H9 (cell line): ENCODE results near the gene GLT6D1. TPM values are rescaled to one million over a fixed set of nuclear protein-coding genes. Genes with fewer than 3 reads are reported as not detected.

Source experiments
- DNase-seq: peaks from one replicate; pipeline ENCODE4 v3.0.0-alpha.2; 2017
- H2AFZ ChIP-seq: one replicate; pipeline ENCODE4 v1.6.1; 2013; ENCODE audit warnings: mild to moderate bottlenecking, low read length, control low read depth, moderate library complexity
- H2AK5ac ChIP-seq: 2 replicates; pipeline ENCODE4 v1.6.1; 2013; ENCODE audit warnings: low read length, control low read depth, mixed read lengths; ENCODE audit not compliant: insufficient read length
- H2BK120ac ChIP-seq: one replicate; pipeline ENCODE4 v1.6.1; 2013; ENCODE audit warnings: low read depth, mild to moderate bottlenecking, low read length, control low read depth, inconsistent platforms; ENCODE audit not compliant: poor library complexity, severe bottlenecking
- H2BK12ac ChIP-seq: 2 replicates; pipeline ENCODE4 v1.6.1; 2013; ENCODE audit warnings: low read length, control low read depth, mixed read lengths, low read depth; ENCODE audit not compliant: insufficient read length
- H2BK15ac ChIP-seq: 2 replicates; pipeline ENCODE4 v1.6.1; 2013; ENCODE audit warnings: low read depth, low read length, control low read depth
- H2BK20ac ChIP-seq: one replicate; pipeline ENCODE4 v1.6.1; 2013; ENCODE audit warnings: low read depth, mild to moderate bottlenecking, low read length, control low read depth, inconsistent platforms; ENCODE audit not compliant: poor library complexity, severe bottlenecking
- H2BK5ac ChIP-seq: 2 replicates; pipeline ENCODE4 v1.6.1; 2013; ENCODE audit warnings: low read length, control low read depth, mixed read lengths; ENCODE audit not compliant: insufficient read length
- H3K14ac ChIP-seq: 2 replicates; pipeline ENCODE4 v1.6.1; 2013; ENCODE audit warnings: low read length, control low read depth; ENCODE audit not compliant: insufficient read depth
- H3K18ac ChIP-seq: 2 replicates; pipeline ENCODE4 v1.6.1; 2013; ENCODE audit warnings: low read depth, mild to moderate bottlenecking, mixed read lengths, low read length, control low read depth; ENCODE audit not compliant: insufficient read length
- H3K23ac ChIP-seq: 2 replicates; pipeline ENCODE4 v1.6.1; 2013; ENCODE audit warnings: low read length, control low read depth, mixed read lengths, low read depth; ENCODE audit not compliant: insufficient read length
- H3K23me2 ChIP-seq: 2 replicates; pipeline ENCODE4 v1.6.1; 2013; ENCODE audit warnings: low read depth, mild to moderate bottlenecking, mixed read lengths, low read length, control low read depth; ENCODE audit not compliant: insufficient read length, poor library complexity, severe bottlenecking
- H3K27ac ChIP-seq: 2 replicates; pipeline ENCODE4 v1.5.1; 2013; ENCODE audit warnings: low read length, control low read depth, mixed read lengths, low read depth; ENCODE audit not compliant: insufficient read length
- H3K27me3 ChIP-seq: 2 replicates; pipeline ENCODE4 v1.6.1; 2013; ENCODE audit warnings: low read length, control low read depth, inconsistent platforms; ENCODE audit not compliant: insufficient read depth
- H3K4ac ChIP-seq: 2 replicates; pipeline ENCODE4 v1.6.1; 2013; ENCODE audit warnings: low read depth, mild to moderate bottlenecking, control low read depth, inconsistent platforms, low read length, moderate library complexity
- H3K4me1 ChIP-seq: 2 replicates; pipeline ENCODE4 v1.6.1; 2013; ENCODE audit warnings: low read length, control low read depth, inconsistent platforms; ENCODE audit not compliant: insufficient read depth
- H3K4me2 ChIP-seq: 2 replicates; pipeline ENCODE4 v1.6.1; 2013; ENCODE audit warnings: low read length, control low read depth, mixed read lengths; ENCODE audit not compliant: insufficient read length, insufficient read depth
- H3K56ac ChIP-seq: 2 replicates; pipeline ENCODE4 v1.6.1; 2013; ENCODE audit warnings: low read depth, mild to moderate bottlenecking, mixed read lengths, low read length, control low read depth; ENCODE audit not compliant: insufficient read length
- H3K79me1 ChIP-seq: 2 replicates; pipeline ENCODE4 v1.6.1; 2013; ENCODE audit warnings: low read depth, mild to moderate bottlenecking, moderate library complexity, low read length, control low read depth, inconsistent platforms; ENCODE audit not compliant: insufficient read depth, poor library complexity, severe bottlenecking
- H3K79me2 ChIP-seq: 2 replicates; pipeline ENCODE4 v1.6.1; 2013; ENCODE audit warnings: low read length, control low read depth, inconsistent platforms; ENCODE audit not compliant: insufficient read depth
- H3K9ac ChIP-seq: 2 replicates; pipeline ENCODE4 v1.6.1; 2013; ENCODE audit warnings: low read length, control low read depth, mixed read lengths; ENCODE audit not compliant: insufficient read length; ENCODE audit errors: extremely low read depth
- H3K9me3 ChIP-seq: one replicate; pipeline ENCODE4 v1.6.1; 2013; ENCODE audit warnings: low read depth, low read length, inconsistent platforms; ENCODE audit not compliant: control insufficient read depth
- H3T11ph ChIP-seq: one replicate; pipeline ENCODE4 v1.6.1; 2013; ENCODE audit warnings: mild to moderate bottlenecking, low read length, control low read depth, inconsistent platforms
- H4K20me1 ChIP-seq: one replicate; pipeline ENCODE4 v1.6.1; 2013; ENCODE audit not compliant: control insufficient read depth, insufficient read length, insufficient read depth
- H4K5ac ChIP-seq: 2 replicates; pipeline ENCODE4 v1.6.1; 2013; ENCODE audit warnings: low read depth, mild to moderate bottlenecking, mixed read lengths, low read length, control low read depth; ENCODE audit not compliant: insufficient read length
- H4K8ac ChIP-seq: replicated peaks from 2 replicates; pipeline ENCODE4 v1.6.1; 2013; ENCODE audit warnings: low read length, control low read depth, mixed read lengths, low read depth; ENCODE audit not compliant: insufficient read length
- H4K91ac ChIP-seq: 2 replicates; pipeline ENCODE4 v1.6.1; 2013; ENCODE audit warnings: low read depth, mild to moderate bottlenecking, moderate library complexity, mixed read lengths, low read length, control low read depth; ENCODE audit not compliant: insufficient read length
- H3K27ac Mint-ChIP-seq, 3 experiments: 2 replicates in 2 of 3; 3 replicates in 1 of 3; pipeline ENCODE4 v1.8.0; 2020 to 2021; ENCODE audit warnings: mixed read lengths in 3 of 3, mild to moderate bottlenecking in 1 of 3, moderate library complexity in 1 of 3
- H3K27me3 Mint-ChIP-seq: 2 replicates; pipeline ENCODE4 v1.8.0; 2021; ENCODE audit warnings: low read depth, mild to moderate bottlenecking, moderate library complexity, mixed read lengths
- H3K36me3 Mint-ChIP-seq, 3 experiments: 2 replicates in 2 of 3; 3 replicates in 1 of 3; pipeline ENCODE4 v1.8.0; 2020 to 2021; ENCODE audit warnings: low read depth in 3 of 3, mixed read lengths in 3 of 3; ENCODE audit not compliant: insufficient read depth in 1 of 3
- H3K4me1 Mint-ChIP-seq, 2 experiments: 2 replicates each; pipeline ENCODE4 v1.8.0; 2020; ENCODE audit warnings: mixed read lengths in 2 of 2
- H3K4me3 Mint-ChIP-seq, 2 experiments: 2 replicates in 1 of 2; 3 replicates in 1 of 2; pipeline ENCODE4 v1.8.0; 2020 to 2021; ENCODE audit warnings: mild to moderate bottlenecking in 2 of 2, mixed read lengths in 2 of 2, moderate library complexity in 1 of 2
- H3K9me3 Mint-ChIP-seq, 2 experiments: 2 replicates in 1 of 2; 3 replicates in 1 of 2; pipeline ENCODE4 v1.8.0; 2020; ENCODE audit warnings: mild to moderate bottlenecking in 2 of 2, mixed read lengths in 2 of 2, moderate library complexity in 1 of 2
- WGBS: extraction: QIAGEN DNeasy Blood & Tissue Kit; methylation state at CpG from one replicate; pipeline ENCODE4 v1.1.7; 2013; ENCODE audit warnings: missing lambda C conversion rate, low lambda C conversion rate, mixed read lengths; ENCODE audit not compliant: insufficient read length; ENCODE audit errors: extremely low coverage; 5-methylcytosine and 5-hydroxymethylcytosine counted together
- total RNA-seq: library from RNA; stranded (reverse); gene quantifications from 2 replicates; pipeline ENCODE4 v1.2.1, GENCODE V29; 2021
- TF ChIP-seq, protein P1 (sequence below): fragments of 200-600 bp; sonication (generic); conservative IDR thresholded peaks from 3 replicates; pipeline ENCODE4 v1.8.0; 2021; ENCODE audit warnings: antibody characterized with exemption, mild to moderate bottlenecking

The GLT6D1 gene
- total RNA-seq, 1 experiment from 2014 or later, result not detected

- H4K20me1 ChIP-seq, result no peaks in the 10 kb centered on the region
- Mint-ChIP-seq H3K4me3 (no peak overlapping the region), H3K27ac (peak overlapping the region in 1 of 3 experiments; percentile 85; a peak in 1 of 7 replicates), H3K4me1 (peaks cover 4 to 6% of the 10 kb centered on the region in 2 experiments), H3K27me3 (no peaks in the 10 kb centered on the region; the same call in none of the 2 replicates), H3K9me3 (peaks cover 55 to 58% of the 10 kb centered on the region in 2 experiments), H3K36me3 (peaks cover 24 to 85% (median 42%) of the 10 kb centered on the region in 3 experiments)
- peaks cover 3% of the 10 kb centered on the region; the same call in 1 of the 2 replicates for H3K4me1 ChIP-seq
- H3K27ac ChIP-seq, result no peak overlapping the region
- H3K27me3 ChIP-seq, result no peaks in the 10 kb centered on the region
- H3K23ac ChIP-seq, result no peak overlapping the region
- H3K14ac ChIP-seq, result no peak overlapping the region
- TF ChIP-seq, protein P1, sequence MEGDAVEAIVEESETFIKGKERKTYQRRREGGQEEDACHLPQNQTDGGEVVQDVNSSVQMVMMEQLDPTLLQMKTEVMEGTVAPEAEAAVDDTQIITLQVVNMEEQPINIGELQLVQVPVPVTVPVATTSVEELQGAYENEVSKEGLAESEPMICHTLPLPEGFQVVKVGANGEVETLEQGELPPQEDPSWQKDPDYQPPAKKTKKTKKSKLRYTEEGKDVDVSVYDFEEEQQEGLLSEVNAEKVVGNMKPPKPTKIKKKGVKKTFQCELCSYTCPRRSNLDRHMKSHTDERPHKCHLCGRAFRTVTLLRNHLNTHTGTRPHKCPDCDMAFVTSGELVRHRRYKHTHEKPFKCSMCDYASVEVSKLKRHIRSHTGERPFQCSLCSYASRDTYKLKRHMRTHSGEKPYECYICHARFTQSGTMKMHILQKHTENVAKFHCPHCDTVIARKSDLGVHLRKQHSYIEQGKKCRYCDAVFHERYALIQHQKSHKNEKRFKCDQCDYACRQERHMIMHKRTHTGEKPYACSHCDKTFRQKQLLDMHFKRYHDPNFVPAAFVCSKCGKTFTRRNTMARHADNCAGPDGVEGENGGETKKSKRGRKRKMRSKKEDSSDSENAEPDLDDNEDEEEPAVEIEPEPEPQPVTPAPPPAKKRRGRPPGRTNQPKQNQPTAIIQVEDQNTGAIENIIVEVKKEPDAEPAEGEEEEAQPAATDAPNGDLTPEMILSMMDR, result no peak
- no peak for DNase-seq
- no peak overlapping the region for H4K91ac ChIP-seq
- no peak overlapping the region for H3K4me2 ChIP-seq
- no peak overlapping the region for H3K4ac ChIP-seq
- H4K5ac ChIP-seq, result no peak overlapping the region
- H3K56ac ChIP-seq, result no peak overlapping the region
- H3T11ph ChIP-seq, result no peak overlapping the region
- H2AK5ac ChIP-seq, result no peak overlapping the region
- no peak overlapping the region for H3K9ac ChIP-seq
- no peak overlapping the region for H2BK20ac ChIP-seq
- H4K8ac ChIP-seq, result no peak overlapping the region
- no peaks in the 10 kb centered on the region for H3K79me2 ChIP-seq
- no peak overlapping the region for H2BK15ac ChIP-seq
- H2AFZ ChIP-seq, result no peak overlapping the region
- no peaks in the 10 kb centered on the region for H3K23me2 ChIP-seq
- no peak overlapping the region for H2BK12ac ChIP-seq
- no peak overlapping the region for H2BK120ac ChIP-seq
- no peak overlapping the region for H3K18ac ChIP-seq
- peaks cover 22% of the 10 kb centered on the region for H3K9me3 ChIP-seq
- H2BK5ac ChIP-seq, result no peak overlapping the region
- no CpG with 5 or more reads among the region's 8 CpGs for WGBS
- H3K79me1 ChIP-seq, result no peaks in the 10 kb centered on the region
Measured at GRCh38 chr9:135655317-135655716, 16.0 kb upstream of the GLT6D1 start.
